ENCODE measurements around the gene NFIL3.
"Not testable (repeated sequence)": the region's sequence is repeated elsewhere in the genome, so short reads cannot be mapped to it uniquely, and the experiment has no call there.

The NFIL3 gene

GRCh38 chr9:91423785-91424402 is at the start of gene NFIL3:
Gene NFIL3, minus strand, starts transcription at chr9:91423832. Its CDS starts 13,098 bp downstream, at chr9:91410734.
- DNase-seq (ENCODE audit: low read depth), result peak; percentile 52

- not testable (repeated sequence) for DNase-seq (ENCODE audit: low read depth)
These were observed 47.9 kb upstream of the NFIL3 start for GRCh38 chr9:91471524-91471923.

DNA sequence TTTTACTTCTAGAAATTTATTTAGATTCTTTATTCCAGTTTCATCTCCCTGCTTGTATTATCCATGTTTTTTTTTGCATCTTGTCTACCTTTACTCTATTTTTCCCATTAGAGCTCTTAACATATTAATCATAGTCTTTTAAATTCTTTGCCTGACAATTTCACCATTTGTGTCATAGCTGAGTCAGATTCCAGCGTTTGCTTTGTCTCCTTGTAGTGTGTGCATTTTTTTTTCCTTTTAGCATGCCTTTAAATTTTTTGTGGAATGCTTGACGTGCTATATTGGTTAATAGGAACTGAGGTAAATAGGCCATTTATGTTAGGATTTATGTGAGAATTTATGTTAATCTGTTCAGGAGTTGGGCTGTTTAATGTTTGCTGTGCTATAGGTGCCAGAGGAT is 41.8 kb upstream of the NFIL3 start:
- no peak for DNase-seq (ENCODE audit: low read depth)

DNA sequence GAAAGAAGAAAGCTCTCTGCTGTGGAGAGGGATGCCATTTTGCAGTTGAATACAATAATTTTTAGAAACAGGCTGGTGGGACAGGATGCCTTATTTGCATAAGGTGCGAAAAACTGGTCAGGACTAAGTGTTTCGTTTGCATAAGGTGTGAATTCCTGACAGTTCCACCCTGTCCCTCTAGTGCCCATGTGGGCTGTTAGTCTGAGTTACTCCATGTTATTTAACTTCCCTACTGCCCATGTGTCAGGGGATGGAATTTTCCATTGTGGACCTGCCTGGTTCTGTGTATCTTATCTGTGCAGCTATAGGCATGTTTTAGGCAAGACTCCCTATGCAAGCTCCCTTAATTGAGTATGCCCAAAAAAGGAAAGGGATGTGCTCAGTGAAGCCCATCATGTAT is 35.3 kb upstream of the NFIL3 start:
- DNase-seq (ENCODE audit: low read depth), result no peak

DNA sequence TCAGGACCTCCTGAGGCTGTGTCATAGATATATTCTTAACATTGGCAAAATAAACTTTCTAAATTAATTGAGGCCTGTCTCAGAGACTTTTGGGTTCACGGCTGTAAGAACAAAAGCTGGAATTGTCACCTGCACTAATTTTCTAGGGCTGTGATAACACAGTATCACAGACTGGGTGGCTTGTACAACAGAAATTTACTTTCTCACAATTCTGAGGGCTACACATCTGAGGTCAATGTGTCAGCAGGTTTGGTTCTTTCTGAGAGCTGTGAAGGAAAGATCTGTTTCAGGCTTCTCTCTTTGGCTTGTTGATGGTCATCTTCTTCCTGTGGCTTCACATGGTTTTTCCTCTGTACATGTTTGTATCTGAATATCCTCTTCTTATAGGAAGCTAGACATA is 29.2 kb upstream of the NFIL3 start:
- no peak for DNase-seq (ENCODE audit: low read depth)

- no peak for DNase-seq (ENCODE audit: low read depth)
These were observed 28.0 kb upstream of the NFIL3 start for GRCh38 chr9:91451431-91452270.

GRCh38 chr9:91445135-91445534 is 21.5 kb upstream of the NFIL3 start:
- DNase-seq (ENCODE audit: low read depth), result no peak

- DNase-seq (ENCODE audit: low read depth), result no peak
These were observed 20.4 kb upstream of the NFIL3 start for GRCh38 chr9:91443994-91444392.

DNA sequence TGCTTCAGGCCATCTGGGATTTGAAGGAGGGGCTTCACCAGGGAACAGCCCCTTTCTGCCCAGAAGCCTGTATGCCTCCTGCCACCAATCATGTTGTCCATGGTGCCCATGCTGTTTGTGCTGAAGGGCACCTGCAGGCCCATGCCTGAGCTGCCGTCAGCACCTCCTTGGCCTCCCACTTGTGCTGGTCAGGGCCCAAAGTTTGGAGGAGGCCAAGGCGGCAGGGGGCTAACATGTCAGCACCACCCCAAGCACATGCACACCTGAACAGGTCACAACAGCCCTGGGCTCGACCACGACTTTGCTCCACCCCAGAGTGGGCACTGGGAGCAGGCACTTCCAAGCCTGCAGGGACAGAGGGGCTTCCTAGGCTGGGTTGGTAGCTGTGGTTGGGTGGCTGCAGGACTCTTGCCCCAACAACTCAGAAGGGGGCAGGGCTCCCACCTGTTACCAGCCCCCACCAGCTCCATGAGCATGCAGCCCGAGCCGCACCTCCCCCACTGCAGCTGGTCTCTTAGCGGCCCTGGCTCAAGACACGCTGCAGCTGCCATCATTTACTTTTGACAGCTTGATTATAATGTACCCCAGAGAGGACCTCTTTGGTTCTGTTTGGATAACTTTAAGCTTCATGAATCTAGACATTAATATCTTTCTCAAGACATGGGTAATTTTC is 19.8 kb upstream of the NFIL3 start:
- DNase-seq (ENCODE audit: low read depth), result no peak

- DNase-seq (ENCODE audit: low read depth), result no peak
These were observed 13.2 kb upstream of the NFIL3 start for GRCh38 chr9:91436841-91437240.

- peak; percentile 87 for DNase-seq (ENCODE audit: low read depth)
These were observed 9.5 kb upstream of the NFIL3 start for GRCh38 chr9:91433180-91433579.

DNA sequence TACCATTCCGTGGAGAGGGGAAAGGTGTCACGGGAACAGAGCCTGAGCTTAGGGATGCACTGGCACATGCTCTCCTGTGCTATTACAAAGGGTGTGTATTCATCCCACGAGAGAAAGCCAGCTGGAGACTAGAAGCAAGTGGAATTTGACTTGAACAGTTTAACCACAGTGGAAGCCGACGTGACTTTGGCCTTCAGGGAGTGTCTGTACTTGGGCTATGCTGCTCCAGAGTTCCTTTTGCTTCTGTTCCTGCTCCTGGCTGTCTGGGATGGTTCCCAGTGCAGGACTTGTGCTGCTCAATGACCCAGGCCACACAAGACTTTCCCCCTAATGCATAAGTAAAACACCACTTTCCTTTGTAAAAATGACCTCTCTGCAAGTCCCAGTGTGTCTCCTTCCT is 7.9 kb upstream of the NFIL3 start:
- no peak for DNase-seq (ENCODE audit: low read depth)

DNA sequence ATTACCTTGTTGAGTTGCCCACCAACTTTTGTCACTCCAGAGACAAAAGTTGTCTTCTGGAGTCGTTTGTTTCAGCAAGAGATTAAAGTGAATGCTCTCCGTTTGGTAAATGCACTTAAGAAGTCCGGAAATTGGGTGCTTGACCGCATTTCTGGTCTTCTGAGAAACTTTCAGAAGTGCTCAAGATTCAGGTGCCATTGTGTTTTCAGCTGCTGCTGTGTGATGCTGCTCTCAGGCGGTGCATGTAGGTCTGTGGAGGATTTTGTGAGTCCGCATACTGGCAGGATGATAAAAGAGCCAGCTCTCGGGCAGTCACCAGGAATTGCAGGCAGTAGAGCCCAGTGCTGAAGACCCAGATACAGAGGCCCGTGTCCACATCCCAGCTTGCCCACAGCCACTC is 5.9 kb upstream of the NFIL3 start:
- DNase-seq (ENCODE audit: low read depth), result no peak

GRCh38 chr9:91428927-91429351 is 5.3 kb upstream of the NFIL3 start:
- peak; percentile 63 for DNase-seq (ENCODE audit: low read depth)

- DNase-seq (ENCODE audit: low read depth), result no peak
These were observed 4.8 kb upstream of the NFIL3 start for GRCh38 chr9:91428436-91428835.

DNA sequence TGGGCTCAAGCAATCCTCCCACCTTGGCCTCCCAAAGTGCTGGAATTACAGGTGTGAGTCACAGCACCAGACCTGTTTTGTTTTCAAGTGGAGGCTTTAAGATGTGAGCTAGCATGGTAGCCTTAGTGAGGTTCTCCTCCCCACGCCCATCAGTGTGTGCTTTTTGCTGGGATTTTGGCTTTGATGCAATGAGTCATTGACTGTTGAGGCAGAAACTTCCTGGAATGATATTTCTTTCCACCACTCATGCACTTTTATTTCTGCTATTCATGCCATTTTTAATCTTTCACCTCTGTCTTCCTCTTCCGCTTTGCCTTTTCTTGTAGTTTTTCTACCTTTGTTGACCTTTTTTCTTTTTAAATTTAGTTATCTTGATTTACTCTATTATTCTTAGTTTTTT is 4.2 kb upstream of the NFIL3 start:
- no peak for DNase-seq (ENCODE audit: low read depth)

DNA sequence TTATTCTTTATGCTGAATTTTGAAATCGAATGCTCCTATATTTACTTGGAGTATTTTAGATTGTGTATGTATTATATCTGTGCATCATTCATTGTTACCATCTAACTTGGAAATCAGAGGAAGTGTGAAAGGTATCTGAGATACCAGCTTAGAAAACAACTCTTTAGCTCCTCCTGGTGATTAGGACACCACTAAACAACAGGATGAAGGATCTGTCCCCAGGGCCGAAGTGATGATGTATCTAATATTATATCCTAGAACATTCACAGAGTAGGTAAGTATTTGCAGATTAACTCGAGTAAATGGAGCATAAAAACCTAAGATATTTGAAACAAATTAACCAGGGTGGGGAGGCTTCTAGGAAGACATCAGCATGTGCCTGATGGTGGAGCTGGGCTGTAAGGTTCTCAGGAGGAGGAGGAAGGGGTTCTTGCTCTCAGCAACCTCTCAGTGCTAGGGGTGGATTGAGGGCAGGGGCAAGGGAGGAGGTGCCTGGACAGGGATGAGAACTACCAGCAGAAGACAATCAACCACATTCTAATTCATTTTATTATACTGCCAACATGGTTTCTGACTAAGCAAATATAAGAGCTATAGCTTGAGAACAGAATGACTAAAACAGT is 2.6 kb upstream of the NFIL3 start:
- DNase-seq (ENCODE audit: low read depth), result no peak

DNA sequence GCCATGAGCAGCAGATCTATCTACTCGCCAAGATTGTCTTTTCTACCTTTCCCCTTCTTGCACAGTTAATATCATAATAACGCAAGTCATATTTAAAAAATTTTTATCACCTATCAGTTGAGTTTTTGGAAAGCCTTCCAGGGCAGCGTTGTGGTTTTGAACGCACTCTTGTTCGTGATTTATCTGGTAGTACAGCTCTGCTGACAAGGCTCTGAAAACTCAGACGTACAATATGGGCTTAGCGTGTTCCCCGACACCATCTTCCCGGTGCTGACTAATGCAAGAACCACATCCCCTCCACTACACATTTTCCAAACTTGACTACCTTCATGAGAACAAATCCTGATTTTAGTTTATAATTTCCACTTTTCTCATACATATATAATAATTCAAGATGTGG is 1.6 kb upstream of the NFIL3 start:
- no peak for DNase-seq (ENCODE audit: low read depth)

- DNase-seq (ENCODE audit: low read depth), result peak; percentile 76
These were observed 958 bp upstream of the NFIL3 start for GRCh38 chr9:91424403-91425176.

DNA sequence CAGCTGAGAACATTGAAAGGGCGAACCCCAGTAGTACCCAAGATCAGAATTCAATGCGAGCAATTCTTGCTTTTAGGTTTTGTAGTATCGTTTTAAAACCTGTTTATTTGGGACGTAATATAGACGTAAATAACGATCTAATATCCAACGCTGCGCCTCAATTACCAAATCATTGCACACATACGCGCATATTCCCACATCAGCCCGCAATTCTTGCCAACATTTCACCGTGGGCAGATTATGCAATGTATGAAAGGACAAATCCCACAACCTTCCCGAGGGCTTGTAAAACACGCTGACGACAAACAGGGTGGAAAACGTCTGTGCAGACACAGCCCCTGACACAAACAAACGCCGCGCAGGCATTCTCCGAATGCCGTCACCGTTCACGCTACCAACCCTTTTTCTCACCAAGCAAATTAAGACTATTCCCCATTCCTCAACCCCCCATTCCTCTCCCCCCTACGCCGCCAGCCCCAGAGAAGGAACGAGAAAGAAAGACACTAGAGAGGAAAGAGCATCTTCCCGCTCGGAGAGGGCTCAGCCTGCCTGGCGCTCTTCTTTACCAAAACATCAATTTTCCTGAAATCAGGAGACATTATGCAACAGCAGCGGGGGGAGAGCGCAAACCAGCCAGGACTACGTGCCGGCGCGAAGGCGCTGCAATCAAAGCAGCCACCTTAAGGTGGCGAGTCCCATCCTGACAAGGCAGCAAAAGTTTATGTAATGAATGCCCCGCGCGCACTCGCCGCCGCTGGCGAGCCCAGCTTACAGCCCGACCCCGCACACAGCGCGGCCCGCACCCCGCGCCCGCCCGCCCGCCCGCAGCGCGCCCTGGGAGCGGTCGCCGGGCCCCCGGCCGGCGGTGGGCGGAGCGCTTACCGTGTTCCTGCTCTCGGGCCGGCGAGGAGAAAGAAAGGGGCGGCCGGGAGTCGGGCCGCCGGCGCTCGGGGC is 597 bp downstream of the NFIL3 start:
- DNase-seq (ENCODE audit: low read depth), result peak; percentile 44
